ENCODE measurements around the gene ADARB1.
"Not testable (repeated sequence)": the region's sequence is repeated elsewhere in the genome, so short reads cannot be mapped to it uniquely, and the experiment has no call there.

ADARB1 gene

GRCh38 chr21:45119812-45120211, 45.4 kb downstream of the ADARB1 start:
- DNase-seq = no peak

DNA sequence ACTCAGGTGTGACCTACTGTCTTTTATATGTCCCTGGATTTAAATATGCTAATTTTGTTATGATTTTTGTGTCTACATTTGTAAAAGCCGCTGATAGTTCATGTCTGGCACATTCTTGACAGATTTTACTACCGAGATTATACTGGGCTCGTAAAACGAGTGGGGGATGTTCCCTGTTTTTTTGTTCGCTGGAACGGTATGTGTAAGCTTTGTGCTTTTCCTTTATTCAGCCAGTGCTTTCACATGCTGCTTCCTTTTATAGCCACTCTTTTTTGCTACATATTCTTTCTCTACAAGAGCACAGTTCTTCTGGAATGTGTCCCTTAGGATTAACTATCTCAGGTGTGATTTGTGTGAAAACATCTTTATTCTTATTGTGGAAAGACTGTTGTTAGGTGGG, 46.6 kb downstream of the ADARB1 start:
- DNase-seq = no peak

GRCh38 chr21:45122030-45122429, 47.6 kb downstream of the ADARB1 start:
- DNase-seq = no peak

- DNase-seq = no peak
Measured at GRCh38 chr21:45122432-45123132, 48.2 kb downstream of the ADARB1 start.

GRCh38 chr21:45123440-45123839, 49.1 kb downstream of the ADARB1 start:
- DNase-seq = no peak

DNA sequence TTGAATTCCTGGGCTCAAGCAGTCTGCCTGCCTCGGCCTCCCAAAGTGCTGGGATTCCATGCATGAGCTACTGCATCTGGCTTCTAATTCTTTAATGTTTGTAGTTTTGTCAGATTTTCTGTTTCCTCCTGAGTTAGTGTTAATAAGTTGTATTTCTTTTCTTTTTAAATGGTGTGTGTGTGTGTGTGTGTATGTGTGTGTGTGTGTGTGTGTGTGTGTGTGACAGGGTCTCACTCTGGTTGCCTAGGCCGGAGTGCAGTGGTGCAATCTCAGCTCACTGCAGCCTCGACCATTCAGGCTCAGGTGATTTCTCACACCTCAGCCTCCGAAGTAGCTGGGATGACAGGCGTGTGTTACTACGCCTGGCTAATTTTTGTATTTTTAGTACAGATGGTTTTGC, 50.2 kb downstream of the ADARB1 start:
- DNase-seq = no peak

GRCh38 chr21:45125357-45125756, 51.0 kb downstream of the ADARB1 start:
- DNase-seq = no peak

GRCh38 chr21:45126204-45126626, 51.8 kb downstream of the ADARB1 start:
- DNase-seq = no peak

- DNase-seq = no peak
Measured at GRCh38 chr21:45126983-45127382, 52.6 kb downstream of the ADARB1 start.

GRCh38 chr21:45127937-45128336, 53.6 kb downstream of the ADARB1 start:
- DNase-seq = no peak

DNA sequence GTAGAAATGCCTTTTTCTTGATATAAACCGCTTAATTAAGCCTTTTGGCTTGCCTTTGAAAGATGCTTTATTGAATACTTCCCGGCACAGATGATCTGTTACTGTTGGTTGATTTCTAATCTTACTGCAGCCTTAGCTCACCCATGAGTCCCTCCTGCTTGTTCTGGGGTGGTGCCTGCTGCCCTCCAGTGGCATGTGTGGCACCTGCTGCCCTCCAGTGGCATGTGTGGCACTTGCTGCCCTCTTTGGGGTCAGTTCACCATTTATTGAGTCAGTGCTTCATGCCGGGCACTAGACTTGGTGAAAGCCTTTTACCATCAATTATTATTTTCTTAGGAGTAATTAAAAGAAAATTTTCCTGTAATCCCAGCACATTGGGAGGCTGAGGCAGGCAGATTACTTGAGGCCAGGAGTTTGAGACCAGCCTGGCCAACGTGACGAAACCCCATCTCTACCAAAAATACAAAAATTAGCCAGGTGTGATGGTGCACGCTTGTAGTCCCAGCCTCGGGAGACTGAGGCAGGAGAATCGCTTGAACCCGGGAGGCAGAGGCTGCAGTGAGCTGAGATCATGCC, 54.3 kb downstream of the ADARB1 start:
- DNase-seq = peak; percentile 38

DNA sequence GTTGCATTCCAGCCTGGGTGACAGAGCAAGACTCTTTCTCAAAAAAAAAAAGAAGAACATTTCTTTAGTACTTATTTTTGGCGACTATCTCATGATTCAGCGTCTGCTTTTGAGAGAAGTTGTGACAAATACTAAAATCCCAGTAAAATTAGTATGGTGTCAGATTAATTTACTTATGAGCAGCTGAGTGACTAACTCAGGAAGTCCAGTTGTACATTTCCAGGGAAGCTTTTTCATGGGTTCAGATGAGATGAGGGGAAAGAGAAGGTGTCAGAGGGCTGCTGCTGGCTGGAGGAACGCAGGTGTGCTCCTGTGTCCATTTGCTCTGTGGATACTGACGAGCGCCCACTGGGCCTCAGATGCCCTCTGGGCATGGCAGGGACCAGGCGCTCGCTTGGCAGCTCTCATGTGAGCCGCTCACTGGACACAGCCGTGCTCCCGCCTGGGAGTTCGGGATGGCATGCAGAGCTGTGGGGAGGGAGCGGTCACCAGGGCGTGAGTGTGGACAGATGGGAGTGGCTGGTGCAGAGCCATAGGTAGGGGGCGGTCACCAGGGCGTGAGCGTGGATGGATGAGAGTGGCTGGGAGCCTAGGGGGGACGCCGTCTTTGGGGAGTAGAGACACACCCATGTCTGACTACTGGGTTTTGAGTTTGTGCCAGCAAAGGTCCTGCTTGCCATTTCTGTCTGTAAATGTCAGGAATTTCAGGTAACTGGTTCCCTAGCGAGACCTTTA, 55.0 kb downstream of the ADARB1 start:
- DNase-seq = no peak

GRCh38 chr21:45130324-45130774, 56.0 kb downstream of the ADARB1 start:
- no peak for DNase-seq

GRCh38 chr21:45131537-45131999, 57.2 kb downstream of the ADARB1 start:
- no peak for DNase-seq

- no peak for DNase-seq
Measured at GRCh38 chr21:45132841-45133573, 58.6 kb downstream of the ADARB1 start.

DNA sequence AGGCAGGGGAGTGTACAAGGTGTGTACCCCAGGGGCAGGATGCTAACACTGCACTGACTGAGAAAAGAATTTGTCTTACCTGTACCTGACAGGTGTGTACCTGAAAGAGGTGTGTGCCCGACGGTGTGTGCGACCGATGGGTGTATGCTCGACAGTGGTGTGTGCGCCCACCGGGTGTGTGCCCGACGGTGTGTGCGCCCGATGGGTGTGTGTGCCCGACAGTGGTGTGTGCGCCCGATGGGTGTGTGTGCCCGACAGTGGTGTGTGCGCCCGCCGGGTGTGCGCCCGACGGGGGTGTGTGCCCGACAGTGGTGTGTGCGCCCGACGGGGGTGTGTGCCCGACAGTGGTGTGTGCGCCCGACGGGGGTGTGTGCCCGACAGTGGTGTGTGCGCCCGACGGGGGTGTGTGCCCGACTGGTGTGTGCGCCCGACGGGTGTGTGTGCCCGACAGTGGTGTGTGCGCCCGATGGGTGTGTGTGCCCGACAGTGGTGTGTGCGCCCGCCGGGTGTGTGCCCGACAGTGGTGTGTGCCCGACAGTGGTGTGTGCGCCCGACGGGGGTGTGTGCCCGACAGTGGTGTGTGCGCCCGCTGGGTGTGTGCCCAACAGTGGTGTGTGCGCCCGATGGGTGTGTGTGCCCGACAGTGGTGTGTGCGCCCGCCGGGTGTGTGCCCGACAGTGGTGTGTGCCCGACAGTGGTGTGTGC, 59.3 kb downstream of the ADARB1 start:
- not testable (repeated sequence) for DNase-seq

DNA sequence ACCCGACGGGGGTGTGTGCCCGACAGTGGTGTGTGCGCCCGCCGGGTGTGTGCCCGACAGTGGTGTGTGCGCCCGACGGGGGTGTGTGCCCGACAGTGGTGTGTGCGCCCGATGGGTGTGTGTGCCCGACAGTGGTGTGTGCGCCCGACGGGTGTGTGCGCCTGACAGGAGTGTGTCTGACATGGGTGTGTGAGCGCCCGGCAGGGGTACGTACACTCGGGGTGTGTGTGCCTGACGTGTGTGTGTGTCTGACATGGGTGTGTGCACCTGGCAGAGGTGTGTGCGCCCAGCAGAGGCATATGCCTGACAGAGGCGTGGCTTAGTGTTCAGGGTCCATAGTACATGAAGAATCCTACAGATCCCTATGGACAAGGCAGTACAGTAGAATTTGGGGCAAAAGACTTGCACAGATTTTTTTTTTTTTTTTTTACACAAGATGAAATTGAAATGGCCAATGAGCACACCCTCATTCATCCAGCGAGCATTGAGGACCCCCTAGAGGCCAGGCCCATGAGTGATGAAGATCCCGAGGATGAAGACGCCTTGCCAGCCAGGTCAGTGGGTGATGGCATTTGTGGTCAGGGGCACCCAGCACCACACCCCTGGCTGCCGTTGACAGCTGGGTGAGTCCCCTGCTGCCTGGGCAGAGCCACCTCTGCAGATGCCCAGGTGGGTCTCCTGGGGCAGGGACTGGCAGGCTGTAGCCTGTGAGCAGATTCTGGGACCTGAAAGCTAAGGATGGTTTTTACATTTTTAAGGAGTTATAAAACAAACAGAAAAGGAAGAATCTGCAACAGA, 60.1 kb downstream of the ADARB1 start:
- no peak for DNase-seq

DNA sequence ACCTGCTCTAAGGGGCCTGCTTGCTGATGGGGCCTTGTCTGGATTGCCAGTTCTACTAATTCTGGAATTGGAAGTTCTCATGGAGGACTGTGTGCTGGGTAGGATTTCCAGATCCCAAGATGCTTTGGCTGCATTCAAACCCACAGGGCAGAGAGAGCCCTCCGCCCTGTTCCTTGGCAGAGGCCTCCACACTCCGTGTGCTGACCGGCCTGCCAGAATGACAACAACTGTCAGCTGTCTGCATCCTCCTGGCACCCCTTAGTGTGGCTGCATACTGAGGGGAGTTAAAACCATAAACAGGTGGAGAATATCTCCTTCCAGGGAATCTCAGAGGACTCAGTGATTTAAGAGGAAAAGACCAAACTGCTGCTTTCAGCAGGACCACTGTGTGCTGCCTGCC, 60.7 kb downstream of the ADARB1 start:
- no peak for DNase-seq

GRCh38 chr21:45135868-45136267, 61.5 kb downstream of the ADARB1 start:
- DNase-seq = no peak

DNA sequence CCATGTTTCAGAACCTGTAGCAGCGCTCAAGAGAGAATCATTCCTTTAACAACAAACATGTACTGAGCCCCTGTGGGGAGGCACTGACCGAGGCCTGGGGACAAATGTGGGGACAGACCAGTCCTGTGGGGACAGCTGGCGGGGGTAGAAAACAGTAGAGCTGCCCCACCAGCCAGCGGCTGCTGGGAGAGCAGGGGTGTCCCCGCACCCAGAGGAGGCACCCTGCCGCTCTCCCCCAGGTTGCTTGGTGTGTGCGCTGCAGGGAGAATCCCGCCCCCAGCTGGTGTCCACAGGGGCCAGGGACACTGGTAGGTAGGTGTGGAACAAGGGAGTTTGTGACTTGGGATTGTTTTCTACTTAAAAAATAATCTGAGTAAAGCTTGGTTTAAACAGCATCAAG, 62.1 kb downstream of the ADARB1 start:
- DNase-seq = no peak

DNA sequence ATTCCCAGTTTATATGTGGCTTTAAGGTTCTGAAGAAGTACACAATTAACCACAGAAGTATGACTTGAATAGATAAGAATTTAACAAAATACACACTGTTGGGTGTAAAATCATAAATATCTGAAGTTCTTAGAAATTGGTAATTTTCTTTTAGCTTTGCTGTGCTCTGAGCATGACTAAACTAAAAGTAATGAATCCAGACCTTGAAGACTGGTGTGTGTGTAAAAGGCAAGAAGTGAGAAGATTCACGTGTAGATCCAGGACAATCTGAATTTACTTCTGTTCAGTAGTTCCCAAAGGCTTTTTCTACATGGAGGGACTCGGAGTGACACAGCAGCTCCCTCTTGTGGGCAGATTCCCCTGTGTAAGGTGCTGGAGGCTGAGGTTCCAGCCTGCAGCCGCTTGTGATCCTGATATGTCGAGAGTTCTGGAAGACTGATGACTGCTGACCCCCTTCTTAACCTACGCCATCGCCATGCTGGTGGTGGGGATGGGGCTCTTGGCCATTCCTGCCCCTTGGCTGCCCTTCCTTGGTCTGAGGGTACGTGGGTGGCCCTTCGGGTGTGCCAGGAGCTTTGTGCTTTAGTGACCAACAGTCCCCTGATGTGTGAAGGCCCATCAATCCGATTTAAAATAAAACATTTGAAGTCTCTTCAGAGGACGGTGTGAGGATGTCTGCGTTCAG, 62.7 kb downstream of the ADARB1 start:
- DNase-seq = peak; percentile 50

Measured in NCI-H1092 (cell line).